ENCODE results near the gene FOXN1.
A peak's percentile ranks its signal among the peaks of the same experiment; 100 is the strongest.
"Not testable (repeated sequence)": the region's sequence is repeated elsewhere in the genome, so short reads cannot be mapped to it uniquely, and the experiment has no call there.

FOXN1 gene

DNA sequence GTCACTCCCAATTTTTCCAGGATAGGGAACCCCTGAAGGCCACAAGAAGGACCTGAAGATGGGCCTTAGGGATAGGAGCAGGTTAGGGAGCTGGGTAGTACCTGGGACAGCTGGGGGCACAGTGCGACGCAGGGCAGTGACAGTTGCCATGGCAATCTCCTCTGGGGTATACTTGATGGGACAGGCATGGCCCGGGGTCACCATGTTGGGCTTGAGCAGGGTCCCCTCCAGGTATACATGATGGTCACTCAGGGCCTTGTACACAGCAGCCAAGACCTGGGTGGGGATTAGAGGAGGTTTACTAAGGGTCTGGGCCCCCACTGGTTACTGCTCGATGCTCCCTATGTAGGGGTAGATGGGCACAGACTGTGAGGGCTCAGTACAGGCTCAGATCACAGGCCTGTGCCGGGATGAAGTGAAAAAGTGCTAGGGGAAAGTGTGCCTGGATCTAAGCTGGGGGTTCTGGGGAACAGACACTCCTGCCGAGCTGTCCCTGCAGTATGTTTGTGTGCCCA is 67.9 kb downstream of the FOXN1 start:
- DNase-seq (ENCODE audit: low read depth): no peak

DNA sequence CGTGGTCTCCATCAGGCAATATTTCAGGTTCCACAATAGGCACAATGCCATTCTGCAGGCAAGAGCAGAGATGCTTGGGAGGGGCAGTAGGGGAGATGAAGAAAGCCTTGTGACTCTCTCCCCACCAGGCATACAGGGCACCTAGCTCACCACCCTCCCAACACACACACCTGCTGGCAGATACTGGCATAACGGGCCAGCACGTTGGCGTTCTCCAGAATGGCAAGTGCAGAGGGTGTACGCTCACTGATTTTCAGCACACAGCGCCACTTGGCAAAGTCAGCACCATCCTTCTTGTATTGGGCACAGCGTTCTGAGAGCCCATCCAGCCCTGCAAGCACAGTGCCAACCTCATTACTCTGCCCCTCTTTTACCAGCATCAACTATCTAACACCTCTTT is 68.4 kb downstream of the FOXN1 start:
- DNase-seq (ENCODE audit: low read depth): no peak

DNA sequence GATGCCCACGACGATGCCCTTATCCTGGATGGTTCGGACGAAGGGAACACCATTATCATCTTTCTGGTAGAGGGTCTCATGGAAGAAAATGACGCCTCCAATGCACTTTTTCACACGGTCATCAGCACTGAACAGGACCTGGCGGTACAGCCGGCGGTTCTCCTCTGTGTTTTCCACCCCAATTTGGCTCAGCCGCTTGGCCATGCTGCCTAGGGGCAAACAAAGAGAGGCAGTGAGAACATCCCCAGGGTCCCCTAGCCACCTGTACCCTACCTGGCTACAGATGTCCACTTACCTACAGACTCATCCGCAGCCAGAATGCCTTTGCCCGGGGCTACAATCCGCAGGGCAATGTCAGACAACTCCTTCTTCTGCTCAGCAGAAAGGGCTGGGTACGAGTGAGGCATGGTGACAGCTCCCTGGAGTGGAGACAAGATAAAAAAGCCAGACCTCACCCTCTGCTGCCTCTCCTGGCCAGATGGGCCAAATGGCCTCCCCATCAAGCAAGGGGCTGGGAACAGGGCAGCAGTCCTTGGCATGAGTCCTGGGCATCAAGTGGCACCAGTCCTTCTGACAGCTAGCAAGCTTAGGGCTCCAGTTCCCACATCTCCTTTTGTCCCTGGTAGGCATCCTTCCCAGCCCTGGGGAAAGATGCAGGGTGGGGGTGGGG is 69.1 kb downstream of the FOXN1 start:
- no peak for DNase-seq (ENCODE audit: low read depth)

DNA sequence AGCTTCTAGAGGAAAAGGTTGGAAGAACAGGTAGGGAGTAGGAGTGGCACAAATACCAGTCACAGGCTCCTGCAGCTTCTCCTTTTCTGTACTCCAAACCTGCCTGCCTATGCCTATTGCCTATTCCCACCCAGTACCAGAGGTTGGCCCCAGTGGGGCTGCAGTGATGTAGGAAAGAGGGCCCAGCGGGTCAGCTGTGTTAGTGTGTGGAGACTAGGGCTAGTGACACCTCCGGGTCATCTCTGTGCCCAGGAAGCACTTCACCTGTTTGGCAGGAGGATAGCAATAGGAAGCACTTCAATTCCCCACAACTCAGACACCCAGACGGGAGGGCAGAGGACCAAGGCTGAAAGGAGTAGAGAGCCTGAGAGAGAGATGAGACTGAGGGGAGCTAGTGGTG is 69.9 kb downstream of the FOXN1 start:
- not testable (repeated sequence) for DNase-seq (ENCODE audit: low read depth)

DNA sequence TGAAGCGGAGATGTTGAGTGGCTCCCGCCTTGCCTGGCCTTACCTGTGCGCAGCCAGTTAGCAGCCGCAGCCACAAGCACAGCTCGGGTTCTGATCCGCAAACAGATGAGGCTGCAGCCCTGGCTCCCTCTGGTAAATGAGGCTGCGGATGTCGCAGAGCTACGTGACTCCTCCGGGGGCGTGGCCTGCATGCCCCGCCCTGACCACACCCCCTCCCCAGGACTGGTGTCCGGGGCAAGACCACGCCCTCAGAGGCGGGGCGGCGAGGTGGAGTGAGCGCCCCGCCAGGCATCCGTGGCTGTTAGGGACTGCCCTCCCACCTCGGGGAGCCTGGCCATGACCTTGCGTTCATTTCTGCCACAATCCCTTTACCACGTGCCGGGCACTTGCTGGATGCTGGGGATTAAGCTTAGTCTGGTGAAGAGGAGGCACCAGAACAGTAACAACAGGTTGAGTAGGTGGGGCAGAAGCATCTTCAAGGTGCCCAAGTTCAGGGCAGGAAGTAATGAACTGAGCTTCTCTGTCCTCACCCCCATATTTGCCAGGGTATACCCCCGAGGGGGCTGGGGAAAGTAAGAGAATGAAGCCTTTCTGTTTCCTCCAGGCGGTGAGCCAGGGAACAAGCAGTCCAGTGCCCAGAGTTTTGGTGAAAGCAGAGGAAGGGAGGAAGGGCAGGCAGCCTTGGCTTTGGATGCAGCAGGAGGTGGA is 70.8 kb downstream of the FOXN1 start, which contains the start of gene ALDOC:
TSS of gene ALDOC (minus strand) at position 138 of the 708 bp plus-strand sequence. CDS start 1,363 bp downstream, outside the sequence.
- DNase-seq (ENCODE audit: low read depth): peak; percentile 93

DNA sequence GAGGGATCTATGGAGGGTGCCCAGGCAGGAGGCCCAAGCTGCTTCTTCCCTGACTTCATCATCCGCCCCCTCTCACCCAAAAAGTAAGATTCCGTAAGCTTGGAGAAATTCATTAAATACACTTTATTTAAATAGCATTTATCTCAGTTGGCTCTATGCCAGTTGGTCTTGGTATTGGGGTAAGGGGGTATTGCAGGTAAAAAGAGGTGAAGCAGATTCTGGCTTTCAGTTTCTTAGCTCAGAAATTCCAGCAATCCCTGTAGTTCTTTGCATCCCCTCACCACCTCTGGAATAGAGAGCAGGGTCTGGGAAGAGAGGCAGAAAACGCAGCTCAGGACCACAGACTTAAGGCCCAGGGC is 71.3 kb downstream of the FOXN1 start:
- no peak for DNase-seq (ENCODE audit: low read depth)

DNA sequence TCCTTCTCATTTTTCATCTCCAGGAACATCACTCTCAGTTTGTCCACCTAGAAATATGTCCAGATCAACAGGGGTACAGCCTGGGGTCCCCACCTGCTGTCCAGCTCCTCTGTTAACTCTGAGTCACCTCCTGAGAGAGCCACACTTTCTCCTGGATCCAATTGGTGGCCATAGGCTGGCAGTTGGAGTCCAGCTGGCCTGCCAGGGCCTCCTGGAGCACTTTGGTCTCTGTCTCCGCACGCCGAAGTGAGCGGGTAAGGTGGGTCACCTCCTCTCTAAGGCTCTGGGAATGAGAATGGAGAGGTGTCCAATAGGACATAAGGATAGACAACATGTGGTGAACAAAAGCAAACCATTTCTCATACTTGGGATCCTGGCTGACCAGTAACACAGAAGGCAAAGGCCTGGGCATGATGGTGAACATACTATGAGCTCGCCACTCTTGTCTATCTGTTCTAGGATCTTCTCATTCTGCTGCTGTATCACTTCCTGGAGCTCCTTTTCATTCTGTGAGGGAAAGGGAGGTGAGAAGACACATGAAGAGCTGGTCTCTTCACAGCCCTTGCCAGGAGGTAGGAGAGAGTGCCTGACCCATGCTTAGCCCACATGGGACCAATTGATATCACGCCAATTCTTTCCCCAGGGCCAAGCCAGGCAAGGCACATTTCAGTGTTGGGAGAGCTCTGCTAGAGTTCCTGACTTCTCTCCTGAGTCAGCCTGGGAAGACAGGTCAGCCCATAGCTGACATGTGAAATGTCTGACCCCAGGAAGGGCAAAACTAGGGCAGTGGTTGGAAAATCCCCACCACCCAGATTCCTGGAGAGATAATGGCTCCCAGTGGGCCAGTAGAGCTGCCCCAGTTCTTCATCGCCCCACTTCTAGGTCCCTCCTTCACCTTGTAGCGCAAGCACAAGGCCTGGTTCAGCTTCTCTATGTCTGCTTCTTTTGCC is 72.4 kb downstream of the FOXN1 start:
- no peak for DNase-seq (ENCODE audit: low read depth)

DNA sequence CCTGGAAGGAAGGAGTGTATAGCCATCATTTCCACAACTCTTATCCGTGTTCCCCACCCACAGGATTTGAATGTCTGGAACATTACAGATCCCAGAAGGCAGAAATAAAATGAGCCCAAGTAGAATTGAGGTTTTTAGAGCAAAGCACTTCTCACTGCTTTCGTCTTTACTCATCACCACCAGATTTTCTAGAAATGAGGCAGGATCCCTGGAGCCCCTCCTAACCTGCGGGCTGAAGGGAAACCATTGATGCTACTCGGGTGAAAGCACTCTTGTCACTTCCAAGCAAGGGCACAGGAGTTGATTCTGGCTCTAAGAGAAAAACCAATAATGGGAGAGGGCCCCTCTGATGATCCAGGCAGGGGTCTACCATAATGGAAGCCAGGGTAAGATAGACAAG is 73.4 kb downstream of the FOXN1 start:
- no peak for DNase-seq (ENCODE audit: low read depth)

DNA sequence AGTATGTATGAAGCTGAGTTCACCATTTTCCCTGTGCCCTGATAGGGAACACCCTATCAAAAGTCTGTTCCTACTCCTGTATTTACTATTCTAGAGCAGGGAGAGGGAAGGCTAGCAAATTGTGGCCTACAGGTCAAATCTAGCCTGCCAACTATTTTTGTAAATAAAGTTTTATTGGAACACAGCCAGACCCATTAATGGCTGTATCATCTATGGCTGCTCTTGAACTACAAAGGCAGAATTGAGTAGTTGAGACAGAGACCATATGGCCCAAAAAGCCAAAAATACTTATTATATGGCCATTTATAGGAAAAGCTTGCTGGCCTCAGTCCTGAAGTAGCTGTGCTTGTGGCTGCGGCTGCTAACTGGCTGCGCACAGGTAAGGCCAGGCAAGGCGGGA is 74.8 kb downstream of the FOXN1 start:
- DNase-seq (ENCODE audit: low read depth): no peak

DNA sequence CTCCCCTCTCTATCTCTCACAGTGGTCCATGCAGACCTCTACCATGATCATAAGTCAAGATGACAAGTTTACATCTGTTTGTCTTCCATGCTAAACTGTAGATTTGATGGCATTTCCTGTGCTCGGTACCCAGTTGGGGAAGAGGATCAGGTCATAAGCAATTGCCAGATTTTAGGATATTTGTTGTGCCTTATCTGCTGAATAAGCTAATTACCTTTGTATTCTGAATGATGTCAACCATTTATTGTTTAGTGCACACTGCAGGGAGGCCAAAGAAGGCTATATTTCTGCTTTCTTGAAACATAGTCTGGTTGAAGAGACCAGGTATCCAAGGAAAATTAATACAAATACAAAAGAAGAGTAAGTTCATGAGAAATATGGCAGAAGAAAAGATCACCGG is 76.4 kb downstream of the FOXN1 start:
- no peak for DNase-seq (ENCODE audit: low read depth)

DNA sequence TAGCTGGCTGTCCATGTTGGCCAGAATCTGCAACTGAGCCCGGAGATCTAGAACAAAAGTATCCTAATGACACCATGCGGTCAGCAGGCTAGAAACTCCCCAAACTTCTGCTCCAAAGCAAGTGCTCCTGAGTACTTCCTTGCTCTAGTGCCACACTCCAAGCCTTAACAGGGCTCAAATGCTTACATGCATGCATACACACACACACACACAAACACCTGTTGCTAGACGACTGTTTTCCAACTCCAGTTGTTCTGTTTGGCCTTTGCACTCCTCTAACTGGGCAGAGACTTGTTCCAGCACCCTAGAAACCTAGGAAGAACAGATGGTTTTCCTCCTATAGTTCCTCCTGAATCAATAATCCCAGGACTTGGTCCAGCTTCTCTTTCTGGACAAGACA is 78.3 kb downstream of the FOXN1 start:
- DNase-seq (ENCODE audit: low read depth): no peak

DNA sequence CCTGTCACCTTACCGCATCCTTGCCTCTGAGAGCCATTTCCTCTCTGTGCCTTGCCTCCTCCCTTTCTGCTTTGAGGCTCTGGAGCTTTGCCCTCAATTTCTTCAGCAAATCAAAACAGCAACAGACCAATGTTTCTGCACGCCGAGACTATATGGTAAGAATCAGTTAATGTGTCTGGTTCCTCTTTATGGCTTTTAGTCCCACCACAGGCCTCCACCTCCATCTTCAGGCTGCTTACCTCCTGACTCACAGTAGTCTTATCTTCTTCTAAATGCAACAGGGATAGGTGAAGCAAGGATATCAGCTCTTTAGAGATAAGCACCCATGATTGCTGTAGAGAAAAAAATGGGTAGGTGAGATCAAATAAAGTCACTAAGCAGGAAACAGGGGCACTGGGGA is 79.7 kb downstream of the FOXN1 start:
- no peak for DNase-seq (ENCODE audit: low read depth)
